CD4-positive, alpha-beta T cell treated with Interferon alpha-2 for 1 hour (primary cell): ENCODE results near the gene RPS15A.
"Not testable (repeated sequence)": the region's sequence is repeated elsewhere in the genome, so short reads cannot be mapped to it uniquely, and the experiment has no call there.

Experiments used
- DNase-seq, 2 donors: peaks; one replicate each; pipeline ENCODE4 v3.0.0-alpha.2; 2020 to 2022

The RPS15A gene

GRCh38 chr16:18796377-18796776, 6.2 kb upstream of the RPS15A start:
- no peak for DNase-seq

GRCh38 chr16:18792836-18793433, 2.8 kb upstream of the RPS15A start:
- DNase-seq, result no peak

GRCh38 chr16:18789515-18789849, 652 bp downstream of the RPS15A start:
- no peak for DNase-seq

DNA sequence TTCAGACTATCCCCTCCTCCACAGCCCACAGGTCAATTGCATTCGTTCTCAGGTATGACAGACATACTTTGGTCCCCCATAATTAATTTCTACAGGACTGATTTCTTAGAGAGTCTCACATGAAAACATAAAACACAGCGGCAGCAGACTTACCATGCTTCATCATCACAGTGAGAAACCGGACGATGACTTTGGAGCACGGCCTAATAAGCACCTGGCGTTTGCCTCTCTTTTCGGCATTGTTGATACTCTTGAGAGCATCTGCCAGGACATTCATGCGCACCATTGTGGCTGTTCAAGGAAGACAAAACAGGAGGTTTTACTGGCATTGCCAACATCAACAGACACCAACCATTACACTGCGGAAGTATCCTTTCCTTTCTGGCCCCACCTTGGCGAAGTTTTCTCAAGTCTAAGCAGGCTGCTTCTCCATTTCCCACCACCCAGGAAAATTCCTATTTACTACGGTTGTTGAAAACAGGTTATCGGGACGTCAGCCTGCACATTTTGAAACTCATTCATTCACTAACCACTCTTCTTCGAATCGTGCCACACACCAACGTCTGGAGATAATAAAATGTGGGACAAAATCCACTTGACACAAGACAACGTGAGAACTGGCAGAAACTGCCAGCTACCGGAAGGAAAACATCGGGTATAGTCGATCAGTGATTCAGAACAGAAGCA, 1.2 kb downstream of the RPS15A start:
- DNase-seq, result peak in 1 of 2 donors; percentile 26

- DNase-seq, result no peak
Measured at GRCh38 chr16:18784917-18785623, 5.1 kb downstream of the RPS15A start.

DNA sequence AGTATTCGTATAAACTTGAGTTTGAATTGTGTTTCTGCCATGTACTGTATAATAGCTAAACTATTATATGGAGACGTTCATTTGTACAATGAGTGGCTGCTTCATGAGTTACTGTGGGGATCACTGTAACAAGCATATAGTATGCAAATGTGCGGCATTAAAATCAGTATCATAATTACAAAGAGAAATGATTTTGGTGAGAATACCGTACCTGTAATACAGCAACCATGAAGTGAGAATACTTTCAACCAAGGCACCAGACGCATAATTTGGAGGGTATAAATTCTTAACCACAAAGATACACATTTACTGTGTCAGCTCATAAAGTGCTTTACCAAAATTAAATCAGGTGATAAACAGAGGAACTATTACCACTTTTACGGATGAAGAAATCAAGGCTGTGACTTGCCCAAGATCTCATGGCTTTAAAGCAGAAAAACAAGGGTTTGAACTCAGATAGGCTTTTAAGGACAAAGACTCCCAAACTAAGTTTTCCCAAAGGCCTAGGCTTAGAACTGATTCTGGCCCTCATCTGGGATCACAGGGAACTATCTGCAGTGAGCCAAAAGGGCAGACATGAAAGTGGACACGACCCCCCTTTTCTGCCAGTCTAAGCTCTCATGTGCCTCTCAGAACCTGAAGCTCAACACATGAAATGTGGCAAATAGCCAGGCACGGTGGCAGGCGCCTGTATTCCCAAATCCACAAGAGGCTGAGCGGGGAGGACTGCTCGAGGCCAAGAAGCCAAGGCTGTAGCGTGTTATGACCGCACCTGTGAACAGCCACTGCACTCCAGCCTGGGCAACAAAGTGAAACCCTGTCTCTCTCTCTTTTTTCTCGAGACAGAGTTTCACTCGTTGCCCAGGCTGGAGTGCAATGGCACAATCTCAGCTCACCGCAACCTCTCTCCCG, 6.4 kb downstream of the RPS15A start:
- DNase-seq, result no peak

DNA sequence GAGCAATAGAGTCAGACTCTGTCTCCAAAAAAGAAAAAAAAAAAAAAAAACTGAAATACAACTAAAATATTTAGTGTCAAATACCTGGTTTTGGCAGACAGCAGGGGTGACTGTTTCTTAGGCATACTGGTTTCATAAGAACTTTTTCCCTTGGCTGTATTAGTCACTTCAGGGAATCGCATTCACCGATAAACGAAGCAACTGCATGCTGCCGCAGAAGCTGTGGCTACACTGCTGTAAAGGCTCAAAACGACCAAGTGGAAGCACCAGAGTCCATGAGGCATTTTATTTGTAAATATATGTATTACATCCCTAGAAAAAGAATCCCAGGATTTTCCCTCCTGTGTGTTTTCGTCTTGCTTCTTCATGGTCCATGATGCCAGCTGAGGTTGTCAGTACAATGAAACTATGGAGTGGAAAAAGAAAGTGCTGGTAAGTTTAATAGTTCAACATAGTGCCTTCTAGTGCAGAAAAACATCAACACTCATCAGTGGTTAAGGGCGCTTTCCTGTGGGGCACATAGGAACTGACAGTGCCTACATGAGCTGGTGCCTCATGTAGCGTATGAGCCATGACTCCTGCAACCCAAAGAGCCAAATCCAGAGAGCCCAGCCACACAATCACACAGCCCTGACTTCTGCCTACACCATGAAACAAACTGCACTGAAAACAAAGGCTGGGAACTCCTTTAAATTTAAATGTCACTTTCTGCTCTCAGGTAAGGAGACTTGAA, 7.3 kb downstream of the RPS15A start:
- peak in 1 of 2 donors; percentile 24 for DNase-seq

GRCh38 chr16:18781232-18781631, 8.9 kb downstream of the RPS15A start:
- DNase-seq, result not testable (repeated sequence)

GRCh38 chr16:18780460-18781026, 9.6 kb downstream of the RPS15A start:
- DNase-seq, result not testable (repeated sequence)

- not testable (repeated sequence) for DNase-seq
Measured at GRCh38 chr16:18777664-18778063, 12.5 kb downstream of the RPS15A start.

- not testable (repeated sequence) for DNase-seq
Measured at GRCh38 chr16:18776334-18776733, 13.8 kb downstream of the RPS15A start.

DNA sequence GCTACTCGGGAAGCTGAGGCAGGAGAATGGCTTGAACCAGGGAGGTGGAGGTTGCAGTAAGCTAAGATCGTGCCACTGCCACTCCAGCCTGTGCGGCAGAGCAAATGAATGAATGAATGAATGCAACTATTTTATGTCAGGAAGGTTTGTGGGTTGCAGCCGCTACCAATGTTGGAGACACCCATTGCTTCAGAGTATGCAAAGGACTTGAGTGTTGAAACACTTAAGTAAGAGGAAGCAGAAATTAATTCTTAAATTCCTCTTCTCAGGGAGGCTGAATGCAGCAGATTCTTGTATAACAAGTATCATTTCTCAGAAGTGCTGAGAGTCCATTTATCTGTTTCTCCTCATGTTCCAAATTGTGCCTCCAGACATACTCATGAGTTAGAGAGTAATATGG, 15.5 kb downstream of the RPS15A start:
- DNase-seq, result not testable (repeated sequence)

- DNase-seq, result not testable (repeated sequence)
Measured at GRCh38 chr16:18772171-18772570, 18.0 kb downstream of the RPS15A start.

GRCh38 chr16:18770336-18770962, 19.7 kb downstream of the RPS15A start:
- not testable (repeated sequence) for DNase-seq

- DNase-seq, result peak; percentile 37 to 63
Measured at GRCh38 chr16:18767217-18767616, 22.9 kb downstream of the RPS15A start.

GRCh38 chr16:18762713-18763112, 27.4 kb downstream of the RPS15A start:
- not testable (repeated sequence) for DNase-seq

DNA sequence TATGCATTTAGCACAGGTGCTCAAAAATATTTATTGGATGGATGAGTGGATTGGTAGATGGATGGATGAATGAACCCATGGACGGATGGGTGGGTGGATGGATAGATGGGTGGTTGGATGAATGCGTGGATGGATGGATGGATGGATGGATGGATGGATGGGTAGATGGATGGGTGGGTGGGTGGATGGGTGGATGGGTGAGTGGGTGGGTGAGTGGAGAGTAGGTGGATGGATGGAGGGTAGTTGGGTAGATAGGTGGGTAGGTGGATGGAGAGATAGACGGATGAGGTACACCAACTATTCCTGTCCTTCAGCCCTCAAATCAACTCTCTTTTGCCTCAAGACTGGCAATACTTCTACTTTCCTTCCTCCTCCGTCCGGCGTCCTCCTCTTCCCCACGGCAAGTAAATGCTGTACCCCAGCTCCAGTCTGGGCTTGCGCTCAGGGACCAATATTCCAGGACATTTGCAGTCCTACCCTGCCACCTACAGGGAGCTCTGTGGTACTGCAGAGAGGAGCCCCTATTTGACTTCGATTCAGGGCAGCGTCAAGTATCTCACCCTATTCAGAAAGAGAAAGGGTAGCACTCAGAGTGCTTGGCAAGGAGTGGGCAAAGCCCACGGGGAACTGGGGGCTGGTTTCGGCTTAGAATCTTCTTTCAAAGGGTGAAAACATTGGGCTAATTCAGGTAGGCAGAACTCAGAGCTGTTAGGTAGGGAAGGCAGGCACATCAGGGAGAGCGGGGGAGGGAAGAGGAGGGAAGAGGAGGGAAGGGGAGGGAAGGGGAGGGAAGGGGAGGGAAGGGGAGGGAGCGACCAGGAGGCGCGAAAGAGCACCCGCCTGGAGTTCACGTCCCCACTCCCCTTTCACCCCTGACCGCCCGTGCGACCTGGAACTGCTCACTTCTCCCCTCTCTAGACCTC, 30.3 kb downstream of the RPS15A start:
- DNase-seq, result peak; percentile 62 to 75

GRCh38 chr16:18757960-18758660, 32.0 kb downstream of the RPS15A start:
- not testable (repeated sequence) for DNase-seq

GRCh38 chr16:18756639-18757038, 33.5 kb downstream of the RPS15A start:
- not testable (repeated sequence) for DNase-seq

DNA sequence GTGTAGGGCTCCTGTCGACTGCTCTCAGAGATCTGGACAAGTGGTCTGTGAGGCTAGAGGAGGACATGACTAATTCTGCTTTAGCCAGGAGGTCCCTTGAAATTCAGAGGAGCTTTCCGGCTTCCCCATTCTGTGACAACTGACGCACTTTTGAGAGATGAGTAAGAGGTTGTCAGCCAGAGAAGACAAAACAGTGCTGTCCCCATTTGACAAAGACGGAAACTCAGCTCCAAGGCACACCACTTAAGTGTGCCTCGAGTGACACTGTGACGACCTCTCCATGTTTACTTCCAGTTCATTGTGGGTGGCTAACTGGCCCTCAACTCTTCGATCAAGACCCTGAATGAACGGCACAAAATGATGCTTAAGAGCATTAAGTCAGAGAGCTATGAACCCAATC, 47.3 kb downstream of the RPS15A start:
- not testable (repeated sequence) for DNase-seq
